ENCODE data around the gene ZFP69B. TPM values are rescaled to one million over a fixed set of nuclear protein-coding genes. Genes with fewer than 3 reads are reported as not detected.

ZFP69B gene
- polyA plus RNA-seq, 1 of the 3 experiments (the other 2 are of a cell fraction): 1.7 TPM

GRCh38 chr1:40413527-40414252 lies 36.6 kb upstream of the ZFP69B start:
- TF ChIP-seq GATA2 (CRISPR knock-in tag; IDR thresholded peaks at IDR 0.05): no peak
- no peak for TF ChIP-seq SMC3 (IDR thresholded peaks at IDR 0.05; ENCODE audit: low read depth, low read length)
- no peak for TF ChIP-seq EP300 (IDR thresholded peaks at IDR 0.05; ENCODE audit: borderline replicate concordance in 1 of 2, low read depth in 1 of 2, low read length in 1 of 2)
- TF ChIP-seq TAF1 (IDR thresholded peaks at IDR 0.05; ENCODE audit: borderline replicate concordance, low read depth, low read length): no peak
- TF ChIP-seq JUND (IDR thresholded peaks at IDR 0.05): no peak
- TF ChIP-seq MEF2A (IDR thresholded peaks at IDR 0.05; ENCODE audit: borderline replicate concordance, low read depth): no peak
- no peak for TF ChIP-seq SIN3A (IDR thresholded peaks at IDR 0.05; ENCODE audit: borderline replicate concordance, low read depth, low read length)
- no peak overlapping the region for H2AFZ ChIP-seq (ENCODE audit: low read depth)

GRCh38 chr1:40414331-40414730 lies 35.9 kb upstream of the ZFP69B start:
- Histone ChIP-seq H3K9me2 (no peaks in the 10 kb centered on the region), H3K27me3 (ENCODE audit: insufficient read depth) (no peaks in the 10 kb centered on the region), H3K4me3 (ENCODE audit: low read depth in 2 of 2, low read length in 1 of 2) (no peak overlapping the region), H3K9ac (no peak overlapping the region), H3K4me2 (no peak overlapping the region), H4K20me1 (ENCODE audit: insufficient read depth) (no peaks in the 10 kb centered on the region), H3K79me2 (ENCODE audit: insufficient read depth) (no peaks in the 10 kb centered on the region), H3K27ac (ENCODE audit: low read depth in 2 of 2, low read length in 1 of 2) (no peak overlapping the region), H3K4me1 (ENCODE audit: control insufficient read depth in 1 of 2, insufficient read depth in 2 of 2, low read depth in 1 of 2, low read length in 1 of 2) (no peaks in the 10 kb centered on the region; a peak in 1 of 4 replicates), H3K9me3 (no peaks in the 10 kb centered on the region), H2AFZ (ENCODE audit: low read depth) (no peak overlapping the region), H3K36me3 (replicated peaks in 1 of 2; ENCODE audit: control insufficient read depth in 1 of 2, insufficient read depth in 2 of 2, low read length in 1 of 2) (peaks cover 27 to 54% of the 10 kb centered on the region in 2 experiments), H3F3A (replicated peaks; ENCODE audit: insufficient read depth) (no peaks in the 10 kb centered on the region)
- TF ChIP-seq FOSL2 (IDR thresholded peaks at IDR 0.05; ENCODE audit: borderline replicate concordance, low read depth): no peak
- no peak for TF ChIP-seq SIN3A (IDR thresholded peaks at IDR 0.05; ENCODE audit: borderline replicate concordance, low read depth, low read length)
- no peak for TF ChIP-seq RFX5 (IDR thresholded peaks at IDR 0.05; ENCODE audit: low read length)
- TF ChIP-seq GATA2 (CRISPR knock-in tag; IDR thresholded peaks at IDR 0.05): no peak
- no peak for TF ChIP-seq TEAD4 (IDR thresholded peaks at IDR 0.05; ENCODE audit: borderline replicate concordance, insufficient read depth)
- TF ChIP-seq RCOR1 (IDR thresholded peaks at IDR 0.05; ENCODE audit: low read length): no peak
- no peak for TF ChIP-seq TAF1 (IDR thresholded peaks at IDR 0.05; ENCODE audit: borderline replicate concordance, low read depth, low read length)
- POLR2A ChIA-PET: no interaction called here
- CTCF ChIA-PET: interaction anchor here (0.6 to 4.1 kb wide), 2 partner anchors 9 to 270 kb away, joined by 3 to 16 read pairs; no protein-coding TSS in a partner anchor
- 89% methylated on average over 3 of the region's 3 CpGs for WGBS (ENCODE audit: low lambda C conversion rate)
- DNase-seq: no peak

More at GRCh38 chr1:40413527-40414252, 36.6 kb upstream of the ZFP69B start:
- Histone ChIP-seq H3F3A (replicated peaks; ENCODE audit: insufficient read depth) (no peaks in the 10 kb centered on the region), H3K9ac (no peak overlapping the region), H3K27me3 (ENCODE audit: insufficient read depth) (no peaks in the 10 kb centered on the region), H3K4me3 (ENCODE audit: low read depth in 2 of 2, low read length in 1 of 2) (no peak overlapping the region), H3K27ac (ENCODE audit: low read depth in 2 of 2, low read length in 1 of 2) (no peak overlapping the region), H3K4me2 (no peak overlapping the region), H3K9me3 (no peaks in the 10 kb centered on the region), H3K9me2 (no peaks in the 10 kb centered on the region), H3K79me2 (ENCODE audit: insufficient read depth) (no peaks in the 10 kb centered on the region), H3K36me3 (replicated peaks in 1 of 2; ENCODE audit: control insufficient read depth in 1 of 2, insufficient read depth in 2 of 2, low read length in 1 of 2) (peaks cover 22 to 51% of the 10 kb centered on the region in 2 experiments), H3K4me1 (ENCODE audit: control insufficient read depth in 1 of 2, insufficient read depth in 2 of 2, low read depth in 1 of 2, low read length in 1 of 2) (no peaks in the 10 kb centered on the region; a peak in 1 of 4 replicates), H4K20me1 (ENCODE audit: insufficient read depth) (no peaks in the 10 kb centered on the region)
- DNase-seq: no peak
- WGBS (ENCODE audit: low lambda C conversion rate): 96% methylated on average over 6 of the region's 6 CpGs
- ChIA-PET POLR2A (no interaction called here), CTCF (interaction anchor here (0.6 to 4.1 kb wide), 2 partner anchors 9 to 269 kb away, joined by 3 to 16 read pairs; no protein-coding TSS in a partner anchor)

Measured in SK-N-SH (cell line).